ENCODE results near the gene CAMK1D.
"Not testable (repeated sequence)": the region's sequence is repeated elsewhere in the genome, so short reads cannot be mapped to it uniquely, and the experiment has no call there.

CAMK1D gene

DNA sequence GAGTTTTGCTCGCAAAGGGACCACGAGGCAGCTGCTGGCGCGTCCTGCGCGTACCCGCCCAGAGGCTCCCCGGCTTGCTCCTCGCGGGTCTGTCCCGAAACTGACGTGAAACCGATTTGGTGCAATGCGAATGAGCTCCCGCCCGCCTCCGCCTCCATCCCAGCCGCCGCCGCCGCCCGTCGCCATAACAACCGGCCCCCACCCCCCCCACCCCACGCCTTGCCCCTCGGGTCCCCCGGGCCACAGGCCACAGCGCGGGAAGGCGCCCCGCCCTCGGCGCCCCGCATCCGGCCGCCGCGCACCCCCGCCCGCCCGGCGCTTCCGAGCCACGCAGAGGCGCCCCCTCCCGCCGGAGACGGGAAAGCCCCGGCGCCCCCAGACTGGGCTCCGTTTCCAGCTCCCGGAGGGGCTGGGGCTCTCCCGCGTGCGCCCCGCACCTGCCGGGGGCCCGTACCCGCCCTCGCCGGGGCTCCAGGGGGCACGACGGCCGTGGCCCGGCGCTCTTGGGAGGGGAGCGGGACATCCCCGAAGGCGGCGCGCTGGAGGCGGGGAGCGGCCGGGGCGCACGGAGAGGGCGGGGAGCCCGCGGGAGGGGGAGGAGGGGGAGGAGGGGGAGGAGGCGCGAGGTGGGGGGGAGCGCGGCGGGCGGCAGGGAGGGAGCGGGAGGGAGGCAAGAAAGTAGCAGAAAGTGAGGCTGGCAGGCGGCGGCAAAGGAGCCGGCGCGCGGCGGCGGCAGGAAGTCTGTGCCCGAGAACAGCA is at the start of gene CAMK1D:
Gene CAMK1D, plus strand, starts transcription at position 678 of the 759 bp plus-strand sequence.
- DNase-seq (ENCODE audit: low read depth): peak; percentile 72

DNA sequence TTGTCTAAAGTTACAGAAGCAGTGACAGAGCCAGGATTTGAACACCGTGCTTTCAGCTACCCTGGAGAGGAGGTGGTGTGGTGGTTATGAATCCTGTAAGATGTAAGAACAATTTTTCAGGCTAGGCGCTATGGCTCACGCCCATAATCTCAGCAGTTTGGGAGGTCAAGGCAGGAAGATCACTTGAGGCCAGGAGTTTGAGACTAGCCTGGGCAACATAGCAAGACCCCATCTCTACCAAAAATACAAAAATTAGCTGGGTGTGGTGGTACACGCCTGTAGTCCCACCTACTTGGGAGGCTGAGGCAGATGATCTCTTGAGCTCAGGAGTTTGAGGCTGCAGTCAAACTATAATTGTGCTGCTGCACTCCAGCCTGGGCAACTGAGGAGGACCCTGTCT is 48.3 kb upstream of the CAMK1D start:
- not testable (repeated sequence) for DNase-seq (ENCODE audit: low read depth)

DNA sequence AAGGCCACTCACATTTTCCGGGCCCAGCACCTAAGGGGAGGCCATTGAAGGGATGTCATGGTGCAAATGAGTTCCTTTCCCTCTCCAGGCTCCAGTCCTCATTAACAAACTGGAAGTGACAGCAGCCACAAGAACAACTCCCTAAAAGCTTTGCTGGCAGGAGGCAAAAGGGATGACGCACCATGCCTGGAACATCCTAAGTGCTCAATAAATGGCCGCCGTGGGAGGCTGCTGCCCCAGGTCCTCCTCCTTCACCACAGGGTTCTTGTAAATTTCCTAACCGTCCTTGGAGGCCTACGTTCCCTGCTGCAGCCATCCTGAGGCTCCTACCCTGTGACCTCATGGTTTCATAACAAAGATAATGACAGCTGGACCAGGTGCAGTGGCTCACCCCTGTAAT is 41.3 kb upstream of the CAMK1D start:
- DNase-seq (ENCODE audit: low read depth): no peak

GRCh38 chr10:12308736-12309375 is 40.5 kb upstream of the CAMK1D start:
- no peak for DNase-seq (ENCODE audit: low read depth)

DNA sequence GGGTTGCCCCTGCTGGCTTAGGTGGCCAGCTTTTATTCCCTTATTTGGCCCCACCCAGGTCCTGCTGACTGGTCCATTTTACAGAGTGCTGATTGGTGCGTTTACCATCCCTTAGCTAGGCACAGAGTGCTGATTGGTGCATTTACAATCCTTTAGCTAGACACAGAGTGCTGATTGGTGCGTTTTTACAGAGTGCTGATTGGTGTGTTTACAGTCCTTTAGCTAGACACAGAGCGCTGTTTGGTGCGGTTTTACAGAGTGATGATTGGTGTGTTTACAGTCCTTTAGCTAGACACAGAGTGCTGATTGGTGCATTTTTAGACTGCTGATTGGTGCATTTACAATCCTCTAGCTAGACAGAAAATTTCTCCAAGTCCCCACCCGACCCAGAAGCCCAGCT is 39.6 kb upstream of the CAMK1D start:
- DNase-seq (ENCODE audit: low read depth): not testable (repeated sequence)

DNA sequence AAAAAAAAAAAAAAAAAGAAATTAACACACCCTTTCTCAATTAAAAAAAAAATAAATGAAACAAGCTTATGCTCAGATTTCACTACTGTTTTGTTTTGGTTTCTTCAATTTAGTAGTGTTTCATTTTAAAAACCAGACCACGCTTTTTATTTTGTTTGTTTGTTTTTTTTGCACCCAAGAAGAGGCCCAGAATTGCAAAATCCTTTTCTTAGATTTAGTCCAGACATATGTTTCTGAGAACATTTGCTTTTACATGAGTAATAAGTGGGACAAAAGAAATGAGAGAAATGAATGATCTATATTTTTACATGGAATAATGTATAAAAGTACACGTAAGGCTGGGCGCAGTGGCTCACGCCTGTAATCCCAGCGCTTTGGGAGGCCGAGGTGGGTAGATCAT is 34.5 kb upstream of the CAMK1D start:
- DNase-seq (ENCODE audit: low read depth): peak; percentile 48

DNA sequence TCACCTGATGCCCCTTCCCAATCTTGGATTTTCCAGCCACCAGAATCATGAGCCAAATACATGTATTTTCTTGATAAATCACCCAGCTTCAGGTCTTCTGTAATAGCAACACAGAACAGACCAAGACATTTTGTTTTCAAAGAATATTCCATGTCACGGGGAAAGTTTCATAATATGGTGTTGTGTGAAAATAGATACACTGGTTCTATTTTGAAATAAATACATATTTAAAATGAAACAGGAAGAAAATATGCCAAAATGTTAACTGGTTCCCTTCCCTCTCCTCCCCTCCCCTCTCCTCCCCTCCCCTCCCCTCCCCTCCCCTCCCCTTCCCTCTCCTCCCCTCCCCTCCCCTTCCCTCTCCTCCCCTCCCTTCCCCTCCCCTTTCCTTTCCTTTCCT is 30.3 kb upstream of the CAMK1D start:
- no peak for DNase-seq (ENCODE audit: low read depth)

GRCh38 chr10:12320892-12321291 is 28.5 kb upstream of the CAMK1D start:
- no peak for DNase-seq (ENCODE audit: low read depth)

DNA sequence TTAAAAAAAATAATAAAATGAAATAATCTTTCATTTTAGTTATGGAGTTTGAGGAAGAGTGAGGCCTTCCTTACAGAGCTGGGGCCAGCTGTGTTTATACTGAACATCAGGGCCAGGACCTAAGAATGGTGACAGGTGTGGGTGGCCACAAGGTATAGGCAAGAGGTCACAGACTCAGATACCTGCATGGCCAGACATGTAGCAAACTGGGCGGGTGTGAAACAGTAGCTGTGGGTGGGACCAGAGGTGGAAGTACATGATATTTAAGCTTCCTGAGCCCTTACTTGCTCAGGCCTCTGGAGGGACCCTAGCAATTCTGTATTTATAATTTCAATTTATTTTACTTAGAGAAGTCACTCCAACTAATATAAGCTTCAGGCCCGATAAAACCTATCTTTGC is 27.7 kb upstream of the CAMK1D start:
- no peak for DNase-seq (ENCODE audit: low read depth)

DNA sequence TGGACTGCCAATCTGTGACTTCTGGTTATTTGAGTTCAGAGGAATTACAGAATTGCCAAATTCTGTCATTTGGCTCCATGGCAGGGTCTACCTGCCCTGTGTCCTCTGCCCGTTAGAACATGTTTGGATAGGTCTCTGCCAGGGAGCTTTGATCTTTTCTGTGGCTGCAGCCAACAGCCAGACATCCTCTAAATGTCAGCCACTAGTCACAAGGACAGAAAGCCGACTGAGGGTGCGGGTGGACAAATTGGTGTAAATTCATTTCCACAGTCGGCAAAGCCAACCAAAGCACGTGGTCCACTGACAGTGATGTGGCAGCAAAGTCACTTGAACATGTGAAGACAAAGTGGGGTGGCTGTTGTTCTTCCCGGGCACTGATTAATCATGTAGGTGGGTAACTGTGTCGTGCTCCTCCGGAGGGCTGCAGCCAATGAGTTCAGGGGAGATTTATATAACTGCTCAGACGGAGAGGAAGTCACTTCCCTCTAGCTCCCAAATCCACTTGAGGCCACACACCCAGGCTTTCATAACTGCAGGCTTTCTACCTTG is 26.7 kb upstream of the CAMK1D start:
- DNase-seq (ENCODE audit: low read depth): no peak

DNA sequence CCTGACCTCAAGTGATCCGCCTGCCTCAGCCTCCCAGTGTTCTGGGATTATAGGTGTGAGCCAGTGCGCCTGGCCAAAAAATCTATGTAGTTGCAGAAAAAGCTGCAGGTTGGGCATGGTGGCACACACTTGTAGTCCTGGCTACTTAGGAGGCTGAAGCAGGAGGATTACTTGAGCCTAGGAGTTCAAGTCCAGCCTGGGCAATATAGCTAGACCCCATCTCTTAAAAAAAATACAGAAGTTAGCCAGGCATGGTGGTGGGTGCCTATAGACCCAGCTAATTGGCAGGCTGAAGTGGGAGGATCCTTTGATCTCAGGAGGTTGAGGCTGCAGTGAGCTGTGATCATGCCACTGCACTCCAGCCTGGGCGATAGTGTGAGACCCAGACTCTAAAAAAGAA is 24.8 kb upstream of the CAMK1D start:
- no peak for DNase-seq (ENCODE audit: low read depth)

DNA sequence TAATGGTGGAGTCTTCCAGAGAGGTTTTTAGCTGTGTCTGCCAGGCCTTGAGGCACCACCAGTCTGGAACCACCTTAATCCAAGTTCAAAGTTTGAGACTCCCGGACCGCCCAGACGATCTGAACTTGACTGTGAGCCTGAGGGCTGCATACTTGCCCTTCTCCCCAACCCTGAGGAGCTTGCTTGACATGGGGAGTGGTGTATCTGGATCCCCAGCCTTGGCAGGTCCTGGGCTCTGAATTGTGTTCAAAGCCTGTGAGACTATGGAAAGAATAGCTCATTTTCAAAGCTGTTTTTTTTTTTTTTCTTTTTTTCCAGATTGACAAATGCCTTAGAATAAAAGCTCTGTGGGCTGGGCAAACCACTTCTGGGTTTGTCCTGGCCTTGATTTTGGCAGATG is 22.3 kb upstream of the CAMK1D start:
- no peak for DNase-seq (ENCODE audit: low read depth)

- DNase-seq (ENCODE audit: low read depth): no peak
Measured at GRCh38 chr10:12327476-12327875, 21.9 kb upstream of the CAMK1D start.

DNA sequence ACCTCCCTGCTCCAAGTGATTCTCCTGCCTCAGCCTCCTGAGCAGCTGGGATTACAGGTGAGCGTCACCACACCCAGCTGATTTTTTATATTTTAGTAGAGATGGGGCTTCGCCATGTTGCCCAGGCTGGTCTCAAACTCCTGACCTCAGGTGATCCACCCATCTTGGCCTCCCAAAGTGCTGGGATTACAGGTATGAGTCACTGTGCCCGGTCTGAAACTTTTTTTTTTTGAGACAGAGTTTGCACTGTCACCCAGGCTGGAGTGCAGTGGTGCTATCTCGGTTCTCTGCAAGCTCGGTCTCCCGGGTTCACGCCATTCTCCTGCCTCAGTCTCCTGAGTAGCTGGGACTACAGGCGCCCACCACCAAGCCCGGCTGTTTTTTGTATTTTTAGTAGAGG is 21.0 kb upstream of the CAMK1D start:
- not testable (repeated sequence) for DNase-seq (ENCODE audit: low read depth)

GRCh38 chr10:12332572-12333379 is 16.6 kb upstream of the CAMK1D start:
- no peak for DNase-seq (ENCODE audit: low read depth)

GRCh38 chr10:12333380-12334185 is 15.8 kb upstream of the CAMK1D start:
- DNase-seq (ENCODE audit: low read depth): peak; percentile 96

DNA sequence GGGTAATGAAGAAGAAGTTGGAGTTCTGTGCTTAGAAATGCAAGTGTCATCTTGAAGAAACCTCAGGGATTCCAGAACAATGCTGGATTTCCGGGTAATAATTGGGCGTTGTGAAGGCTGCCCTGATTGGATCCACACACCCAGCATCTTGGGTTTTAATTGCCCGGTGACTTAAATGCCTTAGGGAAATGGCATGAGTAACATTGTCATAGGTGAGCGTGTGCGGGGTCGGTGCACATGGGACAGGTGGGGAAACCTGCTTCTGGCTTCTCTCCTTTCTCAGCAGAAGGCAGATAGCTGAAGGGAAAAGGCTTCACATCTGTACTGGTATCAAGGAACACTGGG is 15.2 kb upstream of the CAMK1D start:
- DNase-seq (ENCODE audit: low read depth): no peak

DNA sequence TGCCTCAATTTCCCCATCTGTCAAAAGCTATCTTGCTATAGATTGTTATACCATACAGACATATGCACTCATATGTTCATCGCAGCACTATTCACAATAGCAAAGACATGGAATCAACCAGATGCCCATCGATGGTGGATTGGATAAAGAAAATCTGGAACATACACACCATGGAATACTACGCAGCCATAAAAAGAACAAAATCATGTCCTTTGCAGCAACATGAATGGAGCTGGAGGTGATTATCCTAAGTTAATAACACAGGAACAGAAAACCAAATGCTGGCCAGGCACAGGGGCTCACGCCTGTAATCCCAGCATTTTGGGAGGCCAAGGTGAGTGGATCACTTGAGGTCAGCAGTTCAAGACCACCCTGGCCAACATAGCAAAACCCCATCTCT is 14.2 kb upstream of the CAMK1D start:
- DNase-seq (ENCODE audit: low read depth): not testable (repeated sequence)

- DNase-seq (ENCODE audit: low read depth): no peak
Measured at GRCh38 chr10:12337453-12338372, 11.6 kb upstream of the CAMK1D start.

DNA sequence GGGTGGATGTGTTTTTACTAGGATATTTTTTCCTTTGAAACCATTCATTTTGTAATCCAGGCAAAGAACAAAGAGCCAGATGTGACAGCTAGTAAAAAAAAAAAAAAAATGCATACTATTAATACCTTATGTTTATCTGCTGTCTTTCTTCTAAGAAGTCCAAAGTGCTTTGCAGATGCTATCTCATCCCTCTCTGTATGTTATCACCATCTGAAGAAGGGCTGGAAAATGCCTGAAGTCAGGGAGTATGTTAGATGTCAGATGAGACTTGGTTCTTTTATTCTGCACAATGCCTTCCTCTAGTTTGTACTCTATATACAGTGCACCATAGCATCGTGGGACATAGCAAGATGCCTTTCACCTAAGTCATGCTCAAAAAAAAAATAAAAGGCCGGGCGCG is 10.4 kb upstream of the CAMK1D start:
- no peak for DNase-seq (ENCODE audit: low read depth)

DNA sequence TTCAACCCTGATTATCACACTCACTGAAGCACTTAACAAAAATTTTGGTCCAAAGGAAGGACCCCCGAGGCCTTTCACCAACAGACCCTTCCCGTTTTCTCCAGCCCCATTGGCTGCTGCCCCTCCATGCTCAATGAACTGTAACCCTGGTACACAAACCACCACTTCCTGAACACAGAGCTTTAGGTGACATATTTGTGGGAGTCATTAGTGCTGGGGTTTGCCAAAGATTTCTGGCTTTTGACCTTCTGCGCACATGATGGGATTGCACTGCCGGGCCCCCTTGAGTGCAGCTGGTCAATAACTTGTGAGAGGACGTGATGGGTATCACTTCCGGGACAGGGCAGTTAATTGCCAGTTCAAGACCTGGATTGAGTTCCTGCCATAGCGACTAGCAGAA is 9.0 kb upstream of the CAMK1D start:
- DNase-seq (ENCODE audit: low read depth): no peak
